HCT116 (cell line): ENCODE results near the gene ZDHHC9. TPM values are rescaled to one million over a fixed set of nuclear protein-coding genes. Genes with fewer than 3 reads are reported as not detected.

Experiments used
- ATAC-seq: fragments of 200-7000 bp; cut with Tn5 transposase; 2 replicates; pipeline ENCODE4 v1.9.1; 2020; ENCODE audit warnings: mild to moderate bottlenecking, moderate library complexity
- BruUV-seq: library from RNA; stranded (reverse); fragments of 400-500 nt; replicated peaks from 2 replicates; lab custom pipeline; 2021; lab: Mats Ljungman, UMichigan
- CTCF ChIA-PET: fragments of 300-600 bp; sonication (Branson Sonifier 250); formaldehyde crosslinking; loops from one replicate; lab custom pipeline; 2021; ENCODE audit warnings: antibody characterized with exemption; lab: Charles Lee
- POLR2A ChIA-PET: fragments of 300-600, 350-600 bp; sonication (Branson Sonifier 250); formaldehyde crosslinking; loops from one replicate; lab custom pipeline; 2021; ENCODE audit warnings: antibody characterized with exemption; lab: Charles Lee
- RAD21 ChIA-PET, 2 experiments: fragments of 300-600 bp; sonication (Branson Sonifier 250); formaldehyde crosslinking; loops; one replicate each; lab custom pipeline; 2023; ENCODE audit warnings: low total read pairs in 2 of 2; ENCODE audit not compliant: uncharacterized antibody in 2 of 2, unreplicated experiment in 2 of 2, low non-redundant PET in 1 of 2; lab: Charles Lee
- DNase-seq: peaks from one replicate; pipeline ENCODE4 v3.0.0-alpha.2; 2010; ENCODE audit warnings: low read depth, low spot score
- H2AFZ ChIP-seq: fragments of 200-600 bp; shearing (Covaris generic), sonication (generic); 2 replicates; pipeline ENCODE4 v1.6.1; 2017; ENCODE audit warnings: low read depth, mixed run types, mixed read lengths, antibody characterized with exemption, low read length; ENCODE audit not compliant: poor library complexity, severe bottlenecking
- H3K27ac ChIP-seq: 2 replicates; pipeline ENCODE4 v1.5.1; 2012; ENCODE audit warnings: low read depth, low read length
- H3K27me3 ChIP-seq: fragments of 200-600 bp; sonication (generic); 2 replicates; pipeline ENCODE4 v1.6.1; 2016; ENCODE audit warnings: mixed run types, low read length, mixed read lengths; ENCODE audit not compliant: insufficient read depth
- H3K36me3 ChIP-seq, 2 experiments: fragments of 200-500 bp in 1 of 2; fragments of 200-600 bp in 1 of 2; sonication (Bioruptor generic) in 1 of 2; sonication (generic) in 1 of 2; 2 replicates each; pipeline versions ENCODE4 v1.5.1 to v1.6.1; 2014 to 2016; ENCODE audit warnings: low read length in 2 of 2, inconsistent platforms in 1 of 2, mixed read lengths in 1 of 2, mixed run types in 1 of 2; ENCODE audit not compliant: insufficient read depth in 2 of 2, control insufficient read depth in 1 of 2
- H3K4me1 ChIP-seq, 2 experiments: fragments of 200-600 bp in 1 of 2; sonication (generic) in 1 of 2; 2 replicates each; pipeline versions ENCODE4 v1.5.1 to v1.6.1; 2012 to 2017; ENCODE audit warnings: low read length in 2 of 2, inconsistent platforms in 1 of 2, mild to moderate bottlenecking in 1 of 2, mixed read lengths in 1 of 2, mixed run types in 1 of 2, moderate library complexity in 1 of 2; ENCODE audit not compliant: insufficient read depth in 2 of 2, control insufficient read depth in 1 of 2
- H3K4me2 ChIP-seq: fragments of 200-600 bp; sonication (generic); 2 replicates; pipeline ENCODE4 v1.6.1; 2017; ENCODE audit warnings: mixed run types, low read length, mixed read lengths
- H3K4me3 ChIP-seq, 2 experiments: fragments of 200-600 bp in 1 of 2; sonication (generic) in 1 of 2; replicated peaks in 1 of 2; 2 replicates each; pipeline ENCODE4 v1.5.1; 2011 to 2016; ENCODE audit warnings: low read length in 2 of 2, control low read depth in 1 of 2, low read depth in 1 of 2, mild to moderate bottlenecking in 1 of 2, mixed read lengths in 1 of 2, mixed run types in 1 of 2
- H3K79me2 ChIP-seq: fragments of 200-600 bp; sonication (generic); 2 replicates; pipeline ENCODE4 v1.6.1; 2017; ENCODE audit warnings: mild to moderate bottlenecking, mixed run types, low read length, moderate library complexity, mixed read lengths; ENCODE audit not compliant: insufficient read depth
- H3K9ac ChIP-seq: fragments of 200-600 bp; sonication (generic); 2 replicates; pipeline ENCODE4 v1.6.1; 2016; ENCODE audit warnings: low read length, mixed read lengths
- H3K9me2 ChIP-seq: fragments of 200-600 bp; sonication (generic), shearing (Covaris generic); 2 replicates; pipeline ENCODE4 v1.6.1; 2017; ENCODE audit warnings: mixed run types, mild to moderate bottlenecking, moderate library complexity; ENCODE audit not compliant: insufficient read depth
- H3K9me3 ChIP-seq, 2 experiments: fragments of 200-500 bp in 1 of 2; fragments of 200-600 bp in 1 of 2; sonication (Bioruptor generic) in 1 of 2; sonication (generic) in 1 of 2; 2 replicates each; pipeline ENCODE4 v1.6.1; 2014 to 2017; ENCODE audit warnings: low read length in 2 of 2, mixed read lengths in 2 of 2, inconsistent platforms in 1 of 2, low read depth in 1 of 2, mild to moderate bottlenecking in 1 of 2, mixed run types in 1 of 2, moderate library complexity in 1 of 2; ENCODE audit not compliant: control insufficient read depth in 1 of 2, insufficient read depth in 1 of 2
- H4K20me1 ChIP-seq: fragments of 200-600 bp; sonication (generic), shearing (Covaris generic); 2 replicates; pipeline ENCODE4 v1.6.1; 2017; ENCODE audit warnings: mixed run types, mild to moderate bottlenecking, moderate library complexity; ENCODE audit not compliant: insufficient read depth
- EZH2 ChIP-seq: fragments of 200-600 bp; sonication (generic); IDR thresholded peaks from 2 replicates; pipeline ENCODE4 v1.6.1; 2017; ENCODE audit warnings: antibody characterized with exemption, mixed run types
- EZH2phosphoT487 ChIP-seq: fragments of 200-600 bp; IDR thresholded peaks from 2 replicates; pipeline ENCODE4 v1.6.1; 2018; ENCODE audit warnings: antibody characterized with exemption, borderline replicate concordance
- JUND ChIP-seq: IDR thresholded peaks from 2 replicates; pipeline ENCODE4 v1.6.1; 2012
- POLR2AphosphoS5 ChIP-seq: IDR thresholded peaks from 2 replicates; pipeline ENCODE4 v1.6.1; 2011; ENCODE audit warnings: mild to moderate bottlenecking, low read depth, low read length, moderate library complexity
- RAD21 ChIP-seq: IDR thresholded peaks from 2 replicates; pipeline ENCODE4 v1.6.1; 2012; ENCODE audit warnings: low read depth, mild to moderate bottlenecking
- SP1 ChIP-seq: IDR thresholded peaks from 2 replicates; pipeline ENCODE4 v1.6.1; 2012; ENCODE audit warnings: low read depth
- SRF ChIP-seq: IDR thresholded peaks from 2 replicates; pipeline ENCODE4 v1.6.1; 2012; ENCODE audit warnings: low read depth
- TCF7L2 ChIP-seq: IDR thresholded peaks from 2 replicates; pipeline ENCODE4 v1.7.0; 2011; ENCODE audit warnings: borderline replicate concordance, inconsistent platforms; ENCODE audit not compliant: insufficient read depth, insufficient read length; ENCODE audit errors: extremely low read depth
- ZFX ChIP-seq: fragments of 450-650 bp; IDR thresholded peaks from 2 replicates; pipeline ENCODE4 v1.6.1; 2017
- intact Hi-C: fragments of 100-400 bp; cut with micrococcal nuclease; formaldehyde crosslinking; loops from 2 replicates; pipeline ENCODE4 v1.10.0; 2022
- total RNA-seq: library from RNA; stranded (reverse); gene quantifications from one replicate; pipeline ENCODE4 v1.2.1, GENCODE V29; 2021; ENCODE audit not compliant: unreplicated experiment
- TF ChIP-seq, protein P1 (sequence below): IDR thresholded peaks from 2 replicates; pipeline ENCODE4 v1.6.1; 2012; ENCODE audit warnings: low read depth

ZDHHC9 gene
- total RNA-seq, 1 experiment from 2014 or later = 18.9 TPM

DNA sequence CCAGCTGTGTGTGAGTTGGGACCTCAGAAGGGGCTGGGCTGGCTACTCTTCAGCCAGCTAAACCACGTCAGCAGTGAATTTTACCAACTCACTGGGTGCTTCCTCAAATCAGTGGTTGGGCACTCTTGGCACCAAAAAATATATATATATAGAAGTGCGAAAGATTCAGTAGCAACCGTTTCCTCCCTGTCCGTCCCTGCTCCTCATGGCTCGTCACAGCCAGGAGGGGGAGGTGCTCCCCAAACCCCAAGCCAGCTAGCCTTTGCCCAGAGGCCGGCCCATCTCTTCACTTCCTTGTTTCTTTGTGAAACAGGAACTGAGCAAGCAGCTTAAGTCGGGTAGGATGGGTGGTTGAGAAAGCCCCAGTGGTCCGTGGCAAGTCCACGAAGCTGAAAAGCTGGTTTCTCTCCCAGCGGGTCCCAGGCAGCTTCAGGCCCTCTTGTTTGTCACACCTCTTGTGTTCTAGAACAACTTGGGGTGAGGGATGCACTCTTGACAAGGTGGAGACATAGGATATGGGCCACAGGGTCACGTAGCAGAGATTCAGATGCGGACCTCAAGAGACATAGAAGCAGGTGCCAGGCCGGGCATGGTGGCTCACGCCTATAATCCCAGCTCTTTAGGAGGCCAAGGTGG lies 70.8 kb downstream of the ZDHHC9 start:
- ChIA-PET RAD21 (no interaction called here), POLR2A (no interaction called here), CTCF (no interaction called here)
- Histone ChIP-seq H3K36me3 (no peaks in the 10 kb centered on the region), H3K27me3 (no peaks in the 10 kb centered on the region), H3K27ac (no peak overlapping the region), H3K9ac (no peak overlapping the region), H3K9me3 (no peaks in the 10 kb centered on the region), H3K4me2 (no peak overlapping the region), H3K4me1 (no peaks in the 10 kb centered on the region), H3K4me3 (no peak overlapping the region), H3K79me2 (no peaks in the 10 kb centered on the region), H4K20me1 (no peaks in the 10 kb centered on the region), H3K9me2 (no peaks in the 10 kb centered on the region), H2AFZ (no peak overlapping the region)
- TF ChIP-seq EZH2 (no peak), ZFX (no peak), RAD21 (no peak), POLR2AphosphoS5 (no peak), SRF (no peak), TCF7L2 (no peak), EZH2phosphoT487 (no peak), JUND (no peak), SP1 (no peak)
- TF ChIP-seq, protein P1, sequence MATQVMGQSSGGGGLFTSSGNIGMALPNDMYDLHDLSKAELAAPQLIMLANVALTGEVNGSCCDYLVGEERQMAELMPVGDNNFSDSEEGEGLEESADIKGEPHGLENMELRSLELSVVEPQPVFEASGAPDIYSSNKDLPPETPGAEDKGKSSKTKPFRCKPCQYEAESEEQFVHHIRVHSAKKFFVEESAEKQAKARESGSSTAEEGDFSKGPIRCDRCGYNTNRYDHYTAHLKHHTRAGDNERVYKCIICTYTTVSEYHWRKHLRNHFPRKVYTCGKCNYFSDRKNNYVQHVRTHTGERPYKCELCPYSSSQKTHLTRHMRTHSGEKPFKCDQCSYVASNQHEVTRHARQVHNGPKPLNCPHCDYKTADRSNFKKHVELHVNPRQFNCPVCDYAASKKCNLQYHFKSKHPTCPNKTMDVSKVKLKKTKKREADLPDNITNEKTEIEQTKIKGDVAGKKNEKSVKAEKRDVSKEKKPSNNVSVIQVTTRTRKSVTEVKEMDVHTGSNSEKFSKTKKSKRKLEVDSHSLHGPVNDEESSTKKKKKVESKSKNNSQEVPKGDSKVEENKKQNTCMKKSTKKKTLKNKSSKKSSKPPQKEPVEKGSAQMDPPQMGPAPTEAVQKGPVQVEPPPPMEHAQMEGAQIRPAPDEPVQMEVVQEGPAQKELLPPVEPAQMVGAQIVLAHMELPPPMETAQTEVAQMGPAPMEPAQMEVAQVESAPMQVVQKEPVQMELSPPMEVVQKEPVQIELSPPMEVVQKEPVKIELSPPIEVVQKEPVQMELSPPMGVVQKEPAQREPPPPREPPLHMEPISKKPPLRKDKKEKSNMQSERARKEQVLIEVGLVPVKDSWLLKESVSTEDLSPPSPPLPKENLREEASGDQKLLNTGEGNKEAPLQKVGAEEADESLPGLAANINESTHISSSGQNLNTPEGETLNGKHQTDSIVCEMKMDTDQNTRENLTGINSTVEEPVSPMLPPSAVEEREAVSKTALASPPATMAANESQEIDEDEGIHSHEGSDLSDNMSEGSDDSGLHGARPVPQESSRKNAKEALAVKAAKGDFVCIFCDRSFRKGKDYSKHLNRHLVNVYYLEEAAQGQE = no peak
- intact Hi-C loops = no loop called here
- ATAC-seq = no peak
- no TSS peak for BruUV-seq
- DNase-seq = no peak
